Transverse colon (tissue), 4 donors: ENCODE data around the gene ARHGAP22. TPM values are rescaled to one million over a fixed set of nuclear protein-coding genes. Genes with fewer than 3 reads are reported as not detected.

Source experiments
- DNase-seq: peaks from one replicate; pipeline ENCODE4 v3.0.0-alpha.2; 2019
- H3K27ac ChIP-seq, 4 donors: fragments of 200-600 bp; sonication (generic); 2 replicates each; pipeline ENCODE4 v1.5.1; 2016 to 2018; ENCODE audit warnings: inconsistent platforms in 4 of 4
- H3K27me3 ChIP-seq: fragments of 200-600 bp; sonication (generic); 2 replicates; pipeline ENCODE4 v1.5.1; 2017; ENCODE audit warnings: inconsistent platforms
- H3K36me3 ChIP-seq, 4 donors: fragments of 200-600 bp; sonication (generic); 2 replicates each; pipeline ENCODE4 v1.5.1; 2017 to 2019; ENCODE audit warnings: inconsistent platforms in 4 of 4
- H3K4me1 ChIP-seq, 4 donors: fragments of 200-600 bp; sonication (generic); 2 replicates each; pipeline ENCODE4 v1.5.1; 2017 to 2020; ENCODE audit warnings: inconsistent platforms in 4 of 4
- H3K4me3 ChIP-seq, 4 donors: fragments of 200-600 bp; sonication (generic); 1 replicate in 1 of 4; 2 replicates in 3 of 4; pipeline versions ENCODE4 v1.5.1 to v1.6.1; 2017 to 2019; ENCODE audit warnings: inconsistent platforms in 4 of 4
- H3K9me3 ChIP-seq, 2 donors: fragments of 200-600 bp; sonication (generic); 2 replicates each; pipeline ENCODE4 v1.5.1; 2017 to 2019; ENCODE audit warnings: inconsistent platforms in 2 of 2
- EP300 ChIP-seq: sonication (generic); formaldehyde crosslinking; IDR thresholded peaks from one replicate; pipeline ENCODE4 v1.6.1; 2017; ENCODE audit warnings: antibody characterized with exemption, low read depth
- POLR2A ChIP-seq: fragments of 450-650 bp; IDR thresholded peaks from one replicate; pipeline ENCODE4 v1.6.1; 2016; ENCODE audit warnings: antibody characterized with exemption, mild to moderate bottlenecking, moderate library complexity
- POLR2AphosphoS5 ChIP-seq, 3 donors: sonication (generic); formaldehyde crosslinking; IDR thresholded peaks; one replicate each; pipeline ENCODE4 v1.6.1; 2016; ENCODE audit warnings: antibody characterized with exemption in 3 of 3
- WGBS, 2 donors: methylation state at CpG; one replicate each; pipeline ENCODE4 v1.1.5; 2018; ENCODE audit warnings: low coverage in 1 of 2; 5-methylcytosine and 5-hydroxymethylcytosine counted together
- in situ Hi-C, 4 donors: fragments of 200-750 bp; cut with MboI; loops; one replicate each; pipeline versions ENCODE4 v1.15.0 to v1.15.1; 2017; ENCODE audit warnings: low sequenced_read_pairs in 3 of 4, low pct_ligation_motif_present in 1 of 4, low pct_unique_long_range_greater_than_20kb in 1 of 4
- intact Hi-C: fragments of 100-400 bp; cut with DNase I; formaldehyde crosslinking; loops from one replicate; pipeline ENCODE4 v1.15.1; 2023; ENCODE audit warnings: low total_unique reads
- total RNA-seq, 4 donors: library from RNA; depleted of rRNA; stranded (reverse); fragments of >200 nt; gene quantifications; one replicate each; pipeline ENCODE4 v1.1.0, GENCODE V29; 2016
- TF ChIP-seq, protein P1 (sequence below), 5 experiments: fragments of 200-600 bp in 3 of 5; fragments of 450-650 bp in 2 of 5; sonication (generic) in 3 of 5; IDR thresholded peaks; 1 replicate in 2 of 5; 2 replicates in 3 of 5; pipeline ENCODE4 v1.5.1; 2016 to 2017; ENCODE audit warnings: antibody characterized with exemption in 5 of 5, inconsistent platforms in 3 of 5, mild to moderate bottlenecking in 2 of 5, moderate library complexity in 1 of 5

ARHGAP22 gene
- total RNA-seq, 4 donors from 2014 or later = 1.4 to 3.4 (median 1.7) TPM; not detected in 1

DNA sequence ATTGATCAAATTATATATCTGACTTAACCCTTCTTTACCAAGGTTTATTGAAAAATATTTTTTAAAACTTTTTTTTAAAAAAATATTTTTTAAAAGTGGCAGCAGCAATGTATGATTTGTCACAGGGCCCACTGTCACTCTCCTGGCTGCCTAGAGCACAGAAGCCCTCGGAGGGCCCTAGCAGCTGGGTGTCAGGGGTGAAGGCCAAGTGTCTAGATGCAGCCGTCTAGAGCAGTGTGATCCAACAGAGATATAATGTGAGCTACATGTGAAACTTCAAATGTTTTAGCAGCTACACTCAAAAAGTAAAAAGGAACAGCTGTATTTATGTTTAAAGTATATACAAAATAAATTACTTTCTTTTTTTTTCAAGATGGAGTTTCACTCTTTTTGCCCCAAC lies 112.7 kb downstream of the ARHGAP22 start:
- no peak overlapping the region for H3K27ac ChIP-seq
- WGBS, 2 donors = 52 to 59% methylated on average over 2 of the region's 2 CpGs
- intact Hi-C loops = no loop called here
- in situ Hi-C loops = no loop called here
- H3K9me3 ChIP-seq = no peaks in the 10 kb centered on the region
- H3K36me3 ChIP-seq = no peaks in the 10 kb centered on the region
- H3K4me1 ChIP-seq = peaks cover 0 to 4% (median 0%) of the 10 kb centered on the region in 4 donors
- no peaks in the 10 kb centered on the region for H3K27me3 ChIP-seq
- TF ChIP-seq POLR2A (no peak), POLR2AphosphoS5 (IDR thresholded peaks at IDR 0.05) (no peak), EP300 (no peak)
- TF ChIP-seq, protein P1, sequence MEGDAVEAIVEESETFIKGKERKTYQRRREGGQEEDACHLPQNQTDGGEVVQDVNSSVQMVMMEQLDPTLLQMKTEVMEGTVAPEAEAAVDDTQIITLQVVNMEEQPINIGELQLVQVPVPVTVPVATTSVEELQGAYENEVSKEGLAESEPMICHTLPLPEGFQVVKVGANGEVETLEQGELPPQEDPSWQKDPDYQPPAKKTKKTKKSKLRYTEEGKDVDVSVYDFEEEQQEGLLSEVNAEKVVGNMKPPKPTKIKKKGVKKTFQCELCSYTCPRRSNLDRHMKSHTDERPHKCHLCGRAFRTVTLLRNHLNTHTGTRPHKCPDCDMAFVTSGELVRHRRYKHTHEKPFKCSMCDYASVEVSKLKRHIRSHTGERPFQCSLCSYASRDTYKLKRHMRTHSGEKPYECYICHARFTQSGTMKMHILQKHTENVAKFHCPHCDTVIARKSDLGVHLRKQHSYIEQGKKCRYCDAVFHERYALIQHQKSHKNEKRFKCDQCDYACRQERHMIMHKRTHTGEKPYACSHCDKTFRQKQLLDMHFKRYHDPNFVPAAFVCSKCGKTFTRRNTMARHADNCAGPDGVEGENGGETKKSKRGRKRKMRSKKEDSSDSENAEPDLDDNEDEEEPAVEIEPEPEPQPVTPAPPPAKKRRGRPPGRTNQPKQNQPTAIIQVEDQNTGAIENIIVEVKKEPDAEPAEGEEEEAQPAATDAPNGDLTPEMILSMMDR (IDR thresholded peaks at IDR 0.05) = no peak
- no peak for DNase-seq
- H3K4me3 ChIP-seq = no peak overlapping the region

DNA sequence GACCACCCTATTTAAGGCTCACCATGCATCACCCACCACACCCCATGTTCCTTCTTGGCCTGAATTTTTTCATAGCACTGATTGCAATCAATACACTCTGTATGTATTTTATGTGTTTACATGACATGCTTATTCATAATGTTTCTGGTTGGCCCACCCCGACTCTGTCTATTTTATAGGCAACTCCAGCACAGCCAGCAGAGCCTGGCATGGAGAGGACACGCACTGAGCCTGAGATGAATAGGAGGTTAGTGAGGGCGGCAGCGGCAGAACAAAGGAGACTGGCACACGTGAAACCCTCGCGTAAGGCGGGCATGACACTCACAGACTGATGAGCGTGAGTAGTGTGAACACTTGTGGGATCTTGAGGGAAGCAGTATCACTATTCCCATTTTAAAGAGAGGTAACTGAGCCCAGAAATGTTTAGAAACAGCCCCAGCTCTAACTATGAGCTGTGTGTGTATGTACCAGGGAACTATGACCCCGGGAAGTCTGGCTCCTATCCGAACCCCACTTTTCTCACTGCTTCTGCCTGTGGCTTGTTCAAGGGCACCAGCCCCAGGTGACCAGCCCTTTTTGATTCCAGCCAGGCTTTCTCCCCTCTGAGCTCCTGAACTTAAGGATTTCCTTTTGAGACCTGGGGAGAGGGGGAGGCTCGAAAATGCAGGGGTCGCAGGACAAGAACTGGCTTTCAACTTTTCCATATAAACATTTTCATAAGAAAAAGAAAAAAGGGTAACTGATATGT lies 113.3 kb downstream of the ARHGAP22 start:
- DNase-seq = no peak
- Histone ChIP-seq H3K4me1 (no peaks in the 10 kb centered on the region), H3K36me3 (no peaks in the 10 kb centered on the region), H3K27me3 (no peaks in the 10 kb centered on the region), H3K4me3 (no peak overlapping the region), H3K9me3 (no peaks in the 10 kb centered on the region), H3K27ac (no peak overlapping the region)
- 93 to 100% methylated on average over 1 to 13 of the region's 13 CpGs for WGBS, 2 donors
- in situ Hi-C loops = no loop called here
- intact Hi-C loops = no loop called here
- TF ChIP-seq POLR2A (no peak), POLR2AphosphoS5 (IDR thresholded peaks at IDR 0.05) (no peak), EP300 (no peak)
- TF ChIP-seq, protein P1 (IDR thresholded peaks at IDR 0.05) = no peak

DNA sequence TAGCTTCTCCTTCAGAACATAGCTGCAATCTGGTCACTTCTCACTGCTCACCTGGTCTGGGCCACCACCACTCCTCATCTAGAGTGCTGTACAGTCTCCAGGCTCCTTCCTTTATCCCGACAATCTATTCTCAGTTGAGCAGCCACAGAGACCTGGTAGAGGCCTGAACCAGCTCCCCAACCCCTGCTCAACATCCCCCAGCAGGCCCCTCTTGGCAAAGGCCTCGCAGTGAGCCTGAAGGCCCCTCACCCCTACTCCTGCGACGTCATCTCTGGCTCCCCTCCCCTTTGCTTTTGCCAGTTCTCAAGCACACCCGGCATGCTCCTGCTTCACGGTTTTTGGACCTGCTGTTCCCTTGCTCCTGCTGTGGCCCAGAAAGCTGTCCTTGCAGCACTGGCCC lies 113.9 kb downstream of the ARHGAP22 start:
- no peaks in the 10 kb centered on the region for H3K9me3 ChIP-seq
- no peaks in the 10 kb centered on the region for H3K27me3 ChIP-seq
- no peaks in the 10 kb centered on the region for H3K4me1 ChIP-seq
- in situ Hi-C loops = no loop called here
- H3K27ac ChIP-seq = no peak overlapping the region
- intact Hi-C loops = no loop called here
- DNase-seq = no peak
- H3K36me3 ChIP-seq = no peaks in the 10 kb centered on the region
- TF ChIP-seq EP300 = no peak
- TF ChIP-seq, protein P1 (IDR thresholded peaks at IDR 0.05) = no peak
- TF ChIP-seq POLR2A = no peak
- WGBS, 2 donors = 68 to 82% methylated on average over 6 of the region's 6 CpGs
- no peak overlapping the region for H3K4me3 ChIP-seq

DNA sequence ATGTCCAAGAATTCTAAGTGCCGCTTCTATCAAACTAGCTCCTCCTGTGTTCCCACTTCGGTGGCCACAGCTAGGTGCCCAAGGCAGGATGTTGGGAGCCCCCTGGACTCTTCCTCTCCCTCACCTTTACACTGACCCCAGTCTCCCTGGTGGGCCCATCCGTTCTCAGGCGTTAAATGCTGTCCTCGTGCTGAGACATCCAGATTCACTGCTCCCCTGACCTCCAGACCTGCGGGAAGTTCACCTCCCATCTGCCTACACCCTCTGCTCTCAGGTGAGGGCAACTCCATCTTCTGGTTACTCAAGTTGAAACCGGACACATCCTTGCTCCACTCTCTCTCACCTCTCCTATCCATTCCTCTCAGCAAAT lies 114.3 kb downstream of the ARHGAP22 start:
- intact Hi-C loops = no loop called here
- no peak overlapping the region for H3K27ac ChIP-seq
- in situ Hi-C loops = no loop called here
- H3K9me3 ChIP-seq = no peaks in the 10 kb centered on the region
- no peaks in the 10 kb centered on the region for H3K4me1 ChIP-seq
- TF ChIP-seq POLR2A (no peak), EP300 (no peak), POLR2AphosphoS5 (IDR thresholded peaks at IDR 0.05) (no peak)
- TF ChIP-seq, protein P1 (IDR thresholded peaks at IDR 0.05) = no peak
- H3K27me3 ChIP-seq = no peaks in the 10 kb centered on the region
- no peak for DNase-seq
- 93 to 100% methylated on average over 1 to 7 of the region's 7 CpGs for WGBS, 2 donors
- H3K4me3 ChIP-seq = no peak overlapping the region
- no peaks in the 10 kb centered on the region for H3K36me3 ChIP-seq
